Measurements from ENCODE around the gene TMSB4X. TPM values are rescaled to one million over a fixed set of nuclear protein-coding genes. Genes with fewer than 3 reads are reported as not detected.
"Not testable (repeated sequence)": the region's sequence is repeated elsewhere in the genome, so short reads cannot be mapped to it uniquely, and the experiment has no call there.

The TMSB4X gene
- 6,124 and 7,364 TPM in 2 replicates for total RNA-seq (2014; rRNA removed; shearing (Covaris generic))

- peak; percentile 86 for DNase-seq (ENCODE audit: low spot score)
These were observed at the start of gene TMSB4X for GRCh38 chrX:12974796-12975669. TMSB4X (plus strand) TSS chrX:12975110.

GRCh38 chrX:12929701-12930100, 45.2 kb upstream of the TMSB4X start:
- DNase-seq (ENCODE audit: low spot score), result no peak

DNA sequence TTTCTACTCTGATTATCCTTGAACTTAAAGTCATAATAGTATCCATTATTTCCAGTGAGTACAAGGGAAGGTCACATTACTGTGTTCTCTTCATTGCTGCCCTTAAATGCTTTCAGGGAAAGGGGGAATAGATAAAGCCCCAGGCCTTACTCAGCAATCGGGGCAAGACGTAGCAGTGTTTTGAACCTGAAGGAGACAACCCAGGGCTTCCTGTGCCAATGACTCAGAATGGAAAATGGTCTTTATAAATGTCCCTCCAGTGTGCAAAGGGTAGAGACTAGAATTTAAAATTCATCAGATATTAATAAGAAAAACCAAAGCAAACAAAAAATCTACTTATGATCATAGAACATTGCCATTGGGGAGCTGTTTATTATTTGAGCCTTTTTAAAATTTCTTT, 44.8 kb upstream of the TMSB4X start:
- no peak for DNase-seq (ENCODE audit: low spot score)

GRCh38 chrX:12932244-12932643, 42.7 kb upstream of the TMSB4X start:
- DNase-seq (ENCODE audit: low spot score), result no peak

DNA sequence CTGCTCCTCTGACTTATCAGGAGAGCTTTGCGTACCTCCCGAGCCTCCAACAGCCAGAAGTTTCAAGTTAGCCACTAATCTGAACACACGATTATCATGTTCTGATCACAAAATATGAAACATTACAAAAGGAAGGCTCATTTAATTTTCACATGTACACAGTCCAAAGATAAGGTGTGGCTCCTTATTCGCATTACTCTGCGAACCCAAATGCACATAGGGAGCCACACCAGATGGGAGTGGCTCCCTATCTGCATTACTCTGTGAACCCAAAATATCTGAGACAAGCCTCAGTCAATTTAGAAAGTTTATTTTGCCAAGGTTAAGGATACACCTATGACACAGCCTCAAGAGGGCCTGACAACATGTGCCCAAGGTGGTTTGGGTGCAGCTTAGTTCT, 40.1 kb upstream of the TMSB4X start:
- no peak for DNase-seq (ENCODE audit: low spot score)

GRCh38 chrX:12936947-12937346, 38.0 kb upstream of the TMSB4X start:
- no peak for DNase-seq (ENCODE audit: low spot score)

DNA sequence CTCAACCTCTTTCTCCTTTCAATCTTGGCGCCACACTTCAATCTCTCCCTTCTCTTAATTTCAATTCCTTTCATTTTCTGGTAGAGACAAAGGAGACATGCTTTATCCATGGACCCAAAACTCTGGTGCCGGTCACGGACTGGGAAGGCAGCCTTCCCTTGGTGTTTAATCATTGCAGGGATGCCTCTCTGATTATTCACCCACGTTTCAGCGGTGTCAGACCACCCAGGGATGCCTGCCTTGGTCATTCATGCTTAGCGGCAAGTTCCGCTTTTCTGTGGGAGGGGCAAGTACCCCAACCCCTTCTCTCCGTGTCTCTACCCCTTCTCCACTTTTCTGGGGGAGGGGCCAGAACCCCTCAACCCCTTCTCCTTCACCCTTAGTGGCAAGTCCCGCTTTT, 34.4 kb upstream of the TMSB4X start:
- DNase-seq (ENCODE audit: low spot score), result not testable (repeated sequence)

GRCh38 chrX:12943592-12943991, 31.3 kb upstream of the TMSB4X start:
- DNase-seq (ENCODE audit: low spot score), result not testable (repeated sequence)

DNA sequence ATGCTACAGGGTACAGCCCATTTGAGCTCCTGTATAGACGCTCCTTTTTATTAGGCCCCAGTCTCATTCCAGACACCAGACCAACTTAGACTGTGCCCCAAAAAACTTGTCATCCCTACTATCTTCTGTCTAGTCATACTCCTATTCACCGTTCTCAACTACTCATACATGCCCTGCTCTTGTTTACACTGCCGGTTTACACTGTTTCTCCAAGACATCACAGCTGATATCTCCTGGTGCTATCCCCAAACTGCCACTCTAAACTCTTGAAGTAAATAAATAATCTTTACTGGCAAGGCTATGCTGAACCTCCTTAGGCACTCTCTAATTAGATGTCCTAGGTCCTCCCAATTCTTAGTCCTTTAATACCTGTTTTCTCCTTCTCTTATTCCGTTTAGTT, 30.5 kb upstream of the TMSB4X start:
- DNase-seq (ENCODE audit: low spot score), result not testable (repeated sequence)

DNA sequence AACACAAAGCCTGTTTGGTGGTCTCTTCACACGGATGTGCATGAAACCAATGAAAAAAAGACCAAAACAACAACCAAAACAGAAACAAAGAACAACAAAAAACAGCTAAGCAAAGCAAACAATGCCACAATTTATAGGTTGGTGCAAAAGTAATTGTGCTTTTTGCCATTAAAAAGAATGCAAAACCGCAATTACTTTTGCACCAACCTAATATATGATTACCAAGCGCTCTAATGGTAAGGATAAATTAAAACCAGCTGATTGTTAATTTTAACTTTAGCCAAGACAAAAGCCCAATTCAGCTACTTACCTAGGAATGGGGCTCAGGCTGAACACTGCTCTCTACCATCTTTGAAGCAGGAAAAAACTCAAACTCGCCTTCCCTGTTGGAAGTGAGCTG, 29.4 kb upstream of the TMSB4X start:
- DNase-seq (ENCODE audit: low spot score), result no peak

DNA sequence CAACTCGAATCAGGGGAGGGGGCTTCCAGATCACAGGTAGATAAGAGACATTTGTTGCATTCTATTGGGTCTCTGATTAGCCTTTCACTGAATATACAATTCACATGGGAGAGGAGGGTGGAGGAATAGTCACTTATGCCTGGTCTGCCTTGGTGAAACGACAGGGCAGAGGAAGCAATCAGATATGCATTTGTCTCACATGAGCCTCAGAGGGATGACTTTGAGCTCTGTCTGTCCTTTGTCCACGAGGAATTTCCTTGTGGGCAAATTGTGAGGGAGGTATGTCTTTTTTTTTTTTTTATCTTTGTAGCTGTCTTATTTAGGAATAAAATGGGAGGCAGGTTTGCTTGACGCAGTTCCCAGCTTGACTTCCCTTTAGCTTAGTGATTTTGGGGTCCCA, 28.5 kb upstream of the TMSB4X start:
- no peak for DNase-seq (ENCODE audit: low spot score)

GRCh38 chrX:12946838-12947544, 27.9 kb upstream of the TMSB4X start:
- peak; percentile 78 for DNase-seq (ENCODE audit: low spot score)

DNA sequence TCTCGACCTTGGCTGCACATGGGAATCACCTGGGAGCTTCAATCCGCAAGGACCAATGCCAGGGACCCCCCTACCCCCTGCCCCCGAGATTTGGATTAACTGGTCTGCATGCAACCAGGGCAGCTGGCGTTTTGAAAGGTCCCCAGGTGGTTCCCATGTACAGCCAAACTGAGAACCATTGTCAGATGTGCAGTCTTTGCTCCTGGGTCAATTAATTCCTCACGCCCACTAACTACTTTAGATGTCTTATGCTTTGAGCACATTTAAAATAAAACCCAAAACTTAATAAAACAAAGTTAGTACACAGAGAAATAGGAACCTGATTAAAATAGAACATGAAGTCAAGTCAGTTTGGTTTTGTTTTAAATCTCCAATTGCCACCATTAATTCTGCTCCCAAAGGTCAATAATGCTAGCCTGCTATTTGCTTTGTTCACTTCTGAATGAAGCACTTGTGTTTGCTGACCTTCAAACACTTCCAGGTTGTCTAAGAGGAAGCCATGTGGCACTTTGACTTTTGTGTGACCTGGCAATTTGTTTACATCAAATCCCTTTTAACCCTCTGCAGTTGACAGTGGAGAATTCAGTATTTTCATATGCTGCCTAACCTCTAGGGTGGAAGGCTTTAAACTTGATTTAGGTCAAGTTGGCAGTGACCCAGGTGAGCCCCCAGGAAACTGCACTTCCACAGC, 27.2 kb upstream of the TMSB4X start:
- no peak for DNase-seq (ENCODE audit: low spot score)

- DNase-seq (ENCODE audit: low spot score), result no peak
These were observed 26.4 kb upstream of the TMSB4X start for GRCh38 chrX:12948495-12948894.

DNA sequence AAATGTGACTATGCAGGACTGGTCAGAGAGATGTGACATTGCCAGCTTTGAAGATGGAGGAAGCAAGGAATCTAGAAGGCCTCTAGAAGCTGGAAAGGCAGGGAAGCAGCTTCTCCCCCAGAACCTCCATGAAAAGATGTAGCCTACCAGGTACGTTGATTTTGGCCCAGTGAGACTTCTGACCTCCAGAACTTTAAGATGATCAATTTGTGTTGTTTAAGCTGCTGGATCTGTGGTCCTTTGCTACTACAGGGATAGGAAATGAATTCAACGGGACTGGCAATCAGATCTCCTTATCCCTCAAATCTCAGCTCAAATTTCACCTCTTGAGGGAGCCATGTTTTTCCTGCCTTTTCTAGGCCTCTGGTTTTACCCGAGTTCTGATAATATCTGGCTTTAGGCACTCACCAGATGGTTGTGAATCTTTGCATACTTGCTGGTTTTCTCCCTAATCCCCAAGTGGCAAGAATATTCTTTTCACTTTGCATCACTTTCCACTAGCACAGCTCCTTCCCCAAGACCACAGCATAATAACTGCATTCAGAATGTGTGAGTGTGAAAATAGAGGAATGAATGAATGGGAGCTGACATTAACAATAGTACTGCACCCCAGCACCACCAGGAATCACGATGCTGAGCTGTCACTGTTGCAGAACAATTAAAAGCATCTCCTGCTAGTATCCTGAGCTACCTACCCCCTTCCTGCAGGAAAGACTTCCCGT, 25.5 kb upstream of the TMSB4X start:
- no peak for DNase-seq (ENCODE audit: low spot score)

GRCh38 chrX:12949927-12950656, 24.8 kb upstream of the TMSB4X start:
- peak; percentile 86 for DNase-seq (ENCODE audit: low spot score)

DNA sequence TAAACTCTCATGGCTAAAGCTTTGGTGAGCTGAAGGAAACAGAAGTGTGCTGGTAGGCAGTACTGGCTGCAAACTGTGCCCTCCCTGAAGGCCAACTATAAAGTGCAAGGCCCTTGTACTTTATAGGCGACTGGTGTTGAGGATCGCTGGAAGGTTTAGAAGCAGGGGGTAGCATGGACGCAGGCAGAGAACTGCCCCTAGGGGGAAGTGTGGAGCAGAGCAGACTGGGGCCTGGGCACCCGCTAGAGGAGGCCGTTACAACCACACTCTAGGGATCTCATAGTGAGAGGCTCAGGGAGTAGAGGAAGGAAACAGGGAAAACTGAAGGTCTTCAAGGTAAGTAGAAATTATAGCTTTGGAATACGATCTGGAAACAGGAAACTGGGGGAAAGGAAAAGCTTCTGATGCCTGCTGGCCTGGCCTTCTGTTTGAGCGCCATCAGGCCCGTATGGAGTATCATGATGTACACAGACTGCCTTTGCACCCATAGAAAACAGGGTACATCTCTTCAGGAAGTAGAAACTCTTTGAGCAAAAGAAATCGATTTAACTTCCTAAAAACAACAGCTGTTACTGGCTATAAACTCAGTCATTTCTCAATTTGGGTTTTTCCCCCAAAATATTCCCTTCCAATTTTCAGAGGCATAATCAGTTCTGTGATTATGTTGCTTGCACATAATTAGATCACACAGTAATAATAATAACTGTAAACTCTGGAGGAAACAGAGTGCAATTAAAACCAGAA, 23.9 kb upstream of the TMSB4X start:
- no peak for DNase-seq (ENCODE audit: low spot score)

GRCh38 chrX:12951595-12951975, 23.3 kb upstream of the TMSB4X start:
- no peak for DNase-seq (ENCODE audit: low spot score)

- DNase-seq (ENCODE audit: low spot score), result no peak
These were observed 21.5 kb upstream of the TMSB4X start for GRCh38 chrX:12953420-12953819.

DNA sequence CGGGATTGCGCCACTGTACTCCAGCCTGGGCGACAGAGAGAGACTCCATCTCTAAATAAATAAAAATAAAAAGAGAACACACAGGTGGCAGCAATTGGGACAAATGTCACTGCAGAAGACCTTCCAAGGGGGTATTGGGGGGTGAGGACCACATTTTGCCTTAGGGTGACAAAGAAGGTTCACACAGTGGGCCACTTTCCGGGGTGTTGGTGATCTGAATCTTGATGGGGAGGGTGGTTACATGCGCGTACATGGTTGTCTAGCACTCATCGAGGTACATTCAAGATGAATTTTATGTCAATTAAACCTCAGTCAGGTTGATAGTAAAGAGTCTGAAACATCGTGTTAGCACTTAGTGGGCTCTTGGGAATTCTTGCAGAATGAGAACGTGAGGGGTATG, 20.5 kb upstream of the TMSB4X start:
- DNase-seq (ENCODE audit: low spot score), result no peak
